GM23338 (cell line): Measurements from ENCODE around the gene ZNF627.

Experiments used
- CREB1 ChIP-seq: fragments of 250-450 bp; sonication (Bioruptor Pico); IDR thresholded peaks from 2 replicates; pipeline ENCODE4 v1.5.0; 2020; ENCODE audit warnings: low read depth, mild to moderate bottlenecking, moderate library complexity
- CTCF ChIP-seq, 2 experiments: fragments of 200-600 bp in 1 of 2; sonication (generic) in 1 of 2; conservative IDR thresholded peaks; 2 replicates each; pipeline versions ENCODE4 v1.5.1 to v1.6.1; 2016 to 2017; ENCODE audit warnings: antibody characterized with exemption in 2 of 2, low read depth in 2 of 2, mild to moderate bottlenecking in 2 of 2, moderate library complexity in 1 of 2
- ETS1 ChIP-seq: IDR thresholded peaks from 2 replicates; pipeline ENCODE4 v1.6.1; 2016; ENCODE audit warnings: antibody characterized with exemption
- EZH2 ChIP-seq: fragments of 200-600 bp; sonication (generic); IDR thresholded peaks from one replicate; pipeline ENCODE4 v1.8.0; 2017; ENCODE audit warnings: antibody characterized with exemption, mild to moderate bottlenecking, low read depth; ENCODE audit not compliant: unreplicated experiment
- EZH2phosphoT487 ChIP-seq: fragments of 200-600 bp; sonication (generic); IDR thresholded peaks from one replicate; pipeline ENCODE4 v1.8.1; 2018; ENCODE audit warnings: antibody characterized with exemption; ENCODE audit not compliant: unreplicated experiment
- JUNB ChIP-seq: IDR thresholded peaks from one replicate; pipeline ENCODE4 v1.6.1; 2016; ENCODE audit warnings: antibody characterized with exemption; ENCODE audit not compliant: unreplicated experiment
- POLR2AphosphoS5 ChIP-seq: IDR thresholded peaks from 2 replicates; pipeline ENCODE4 v1.6.1; 2016; ENCODE audit warnings: antibody characterized with exemption, low read depth
- REST ChIP-seq: IDR thresholded peaks from one replicate; pipeline ENCODE4 v1.6.1; 2018; ENCODE audit warnings: antibody characterized with exemption; ENCODE audit not compliant: unreplicated experiment
- STAT1 ChIP-seq: IDR thresholded peaks from one replicate; pipeline ENCODE4 v1.6.1; 2016; ENCODE audit warnings: antibody characterized with exemption; ENCODE audit not compliant: unreplicated experiment
- ZNF462 ChIP-seq: fragments of 250-450 bp; sonication (Bioruptor Pico); IDR thresholded peaks from 2 replicates; pipeline ENCODE4 v1.5.0; 2020; ENCODE audit warnings: mild to moderate bottlenecking, moderate library complexity

- no peak for TF ChIP-seq CTCF (conservative IDR thresholded peaks at IDR 0.05; ENCODE audit: low read depth in 2 of 2)
- no peak for TF ChIP-seq CREB1
- TF ChIP-seq EZH2, result no peak
- TF ChIP-seq POLR2AphosphoS5, result no peak
- no peak for TF ChIP-seq JUNB
- no peak for TF ChIP-seq EZH2phosphoT487
- TF ChIP-seq ZNF462 (CRISPR knock-in tag), result no peak
- TF ChIP-seq REST, result no peak
- TF ChIP-seq STAT1, result no peak
- no peak for TF ChIP-seq ETS1
Observed at GRCh38 chr19:11549386-11549953, 47.8 kb upstream of the ZNF627 start.
